ENCODE data around the gene EPS15.
"Not testable (repeated sequence)": the region's sequence is repeated elsewhere in the genome, so short reads cannot be mapped to it uniquely, and the experiment has no call there.

Gene EPS15

DNA sequence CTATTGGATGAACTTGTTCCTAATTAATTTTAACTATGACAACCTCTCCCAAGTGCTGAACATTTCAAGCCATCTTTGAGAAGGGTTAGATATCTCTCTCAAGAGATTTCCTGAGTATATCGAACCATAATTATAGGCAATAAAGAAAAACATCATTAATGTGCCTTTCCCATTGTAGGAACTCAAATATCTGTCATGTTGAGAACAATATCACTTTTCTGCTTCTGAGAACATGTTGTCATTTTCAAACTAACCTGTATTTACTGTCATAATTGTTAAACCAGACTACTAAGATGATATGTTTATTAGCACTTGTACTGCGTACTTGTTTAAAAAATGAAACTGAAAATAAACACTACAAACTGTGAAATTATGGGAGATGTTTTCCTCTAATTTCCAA, 4.3 kb downstream of the EPS15 start:
- no peak for DNase-seq (ENCODE audit: low spot score)

DNA sequence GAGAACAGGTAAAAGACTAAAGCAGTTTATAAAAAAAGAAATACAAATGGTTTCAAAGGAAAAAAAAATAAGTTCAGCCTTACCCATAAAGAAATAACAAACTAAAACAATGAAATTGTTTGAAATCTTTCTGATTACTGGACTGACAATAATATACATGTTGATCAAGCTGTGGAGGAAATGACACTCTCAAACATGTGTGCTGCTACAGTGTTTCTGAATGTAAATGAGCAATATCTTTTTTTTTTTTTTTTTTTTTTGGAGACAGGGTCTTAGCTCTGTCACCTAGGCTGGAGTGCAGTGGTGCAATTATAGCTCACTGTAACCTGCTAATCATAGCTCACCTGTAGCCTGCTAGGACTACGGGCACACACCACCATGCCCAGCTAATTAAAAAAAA, 6.5 kb downstream of the EPS15 start:
- DNase-seq (ENCODE audit: low spot score), result no peak

DNA sequence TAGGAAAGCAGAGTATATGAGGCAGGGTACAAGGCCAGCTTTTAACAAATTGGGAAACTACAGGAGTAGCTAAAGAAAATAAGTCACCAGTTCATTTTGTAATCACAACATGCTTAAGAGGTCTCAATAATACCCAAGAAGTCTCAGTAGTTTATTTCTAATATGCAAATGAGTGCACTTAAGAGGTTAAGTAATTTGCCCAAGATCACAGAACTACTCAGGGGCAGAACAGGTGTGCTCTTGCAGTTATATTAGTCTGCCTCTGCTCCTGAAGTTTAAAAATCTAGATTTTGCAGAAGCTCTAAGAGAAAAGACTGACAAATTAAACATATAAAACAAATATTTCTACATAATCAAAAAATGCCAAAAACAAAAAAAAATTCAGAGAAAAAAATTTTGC, 6.9 kb downstream of the EPS15 start:
- no peak for DNase-seq (ENCODE audit: low spot score)

DNA sequence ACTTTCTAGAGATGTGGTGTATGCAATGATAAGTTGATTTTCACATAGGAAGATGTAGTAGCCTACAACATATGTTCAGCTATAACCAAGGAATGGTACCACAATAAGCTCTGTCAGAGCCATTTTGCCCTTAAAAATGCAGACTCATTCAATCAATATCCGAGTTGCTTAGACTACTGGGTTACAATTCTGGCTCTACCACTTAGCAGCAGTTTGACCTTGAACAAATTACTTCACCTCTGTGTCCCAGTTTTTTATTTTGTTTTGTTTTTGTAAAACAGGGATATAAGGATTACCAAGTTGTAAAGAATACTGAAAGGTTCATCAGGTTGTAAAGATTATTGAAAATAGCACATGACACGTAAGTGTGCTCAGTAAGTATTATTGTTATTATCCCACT, 9.3 kb downstream of the EPS15 start:
- no peak for DNase-seq (ENCODE audit: low spot score)

DNA sequence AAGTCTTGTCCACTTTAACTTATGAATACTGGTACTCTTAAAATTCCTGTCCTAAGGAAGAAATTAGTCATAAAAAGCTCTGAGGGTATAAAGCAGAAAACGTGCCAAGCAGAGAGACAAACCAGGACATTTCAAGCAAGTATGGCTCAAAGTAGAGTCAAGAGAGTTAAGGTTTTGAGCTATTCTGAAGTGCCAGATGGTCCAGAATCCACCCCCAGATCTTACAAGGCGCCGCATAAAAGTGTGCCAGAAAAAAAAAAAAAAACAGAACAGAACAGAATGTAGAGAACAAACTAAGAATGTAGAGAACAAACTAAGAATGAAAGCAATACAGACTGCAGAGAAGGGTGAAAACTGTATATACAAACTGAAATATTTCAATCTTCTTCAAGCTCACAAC, 12.5 kb downstream of the EPS15 start:
- no peak for DNase-seq (ENCODE audit: low spot score)

DNA sequence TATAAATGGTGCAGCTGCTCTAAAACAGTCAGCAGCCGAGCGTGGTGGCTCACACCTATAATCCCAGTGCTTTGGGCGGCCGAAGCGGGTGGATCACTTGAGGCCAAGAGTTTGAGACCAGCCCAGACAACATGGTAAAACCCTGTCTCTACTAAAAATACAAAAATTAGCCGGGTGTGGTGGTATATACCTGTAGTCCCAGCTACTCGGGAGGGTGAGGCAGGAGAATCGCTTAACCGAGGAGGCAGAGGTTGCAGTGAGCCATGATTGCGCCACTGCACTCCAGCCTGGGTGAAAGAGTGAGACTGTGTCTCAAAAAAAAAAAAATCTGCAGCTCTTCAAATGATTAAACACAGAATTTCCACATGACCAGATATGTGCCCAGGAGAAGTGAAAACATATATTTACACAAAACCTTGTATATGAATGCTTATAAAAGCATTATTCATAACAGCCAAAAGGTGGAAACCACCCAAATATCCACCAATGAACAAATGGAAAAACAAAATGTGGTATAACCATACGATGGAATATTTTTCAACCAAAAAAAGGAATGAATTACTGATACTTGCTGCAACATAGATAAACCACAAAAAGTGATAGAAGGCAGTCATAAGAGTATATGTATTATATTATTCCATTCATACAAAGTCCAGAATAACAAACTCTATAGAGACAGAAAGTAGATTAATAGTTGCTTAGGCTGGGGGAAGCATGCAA, 14.1 kb downstream of the EPS15 start:
- DNase-seq (ENCODE audit: low spot score), result no peak

DNA sequence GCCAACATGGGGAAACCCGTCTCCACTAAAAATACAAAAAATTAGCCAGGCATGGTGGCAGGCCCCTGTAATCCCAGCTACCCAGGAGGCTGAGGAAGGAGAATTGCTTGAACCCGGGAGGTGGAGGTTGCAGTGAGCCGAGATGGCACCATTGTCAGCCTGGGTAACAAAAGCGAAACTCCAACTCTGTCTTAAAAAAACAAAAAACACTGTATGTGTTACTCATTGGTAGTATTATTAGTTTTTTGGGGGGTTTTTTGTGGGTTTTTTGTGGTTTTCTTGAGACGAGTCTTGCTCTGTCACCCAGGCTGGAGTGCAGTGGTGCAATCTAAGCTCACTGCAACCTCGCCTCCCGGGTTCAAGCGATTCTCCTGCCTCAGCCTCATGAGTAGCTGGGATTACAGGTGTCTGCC, 17.8 kb downstream of the EPS15 start:
- peak; percentile 65 for DNase-seq (ENCODE audit: low spot score)

DNA sequence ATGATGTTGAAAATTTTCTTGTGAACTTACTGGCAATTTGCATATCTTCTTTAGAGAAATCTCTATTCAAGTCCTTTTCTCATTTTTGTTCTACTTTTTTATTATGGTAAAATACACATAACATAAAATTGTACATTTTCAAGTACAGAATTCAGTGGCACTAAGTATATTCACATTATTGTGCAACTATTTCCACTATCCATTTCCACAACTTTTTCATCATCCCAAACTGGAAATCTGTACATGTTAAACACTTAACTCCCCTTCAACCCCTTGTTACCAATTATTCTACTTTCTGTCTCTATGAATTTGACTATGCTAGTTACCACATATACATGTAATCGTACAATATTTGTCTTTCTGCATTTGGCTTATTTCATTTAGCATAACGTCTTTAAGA, 19.4 kb downstream of the EPS15 start:
- no peak for DNase-seq (ENCODE audit: low spot score)

DNA sequence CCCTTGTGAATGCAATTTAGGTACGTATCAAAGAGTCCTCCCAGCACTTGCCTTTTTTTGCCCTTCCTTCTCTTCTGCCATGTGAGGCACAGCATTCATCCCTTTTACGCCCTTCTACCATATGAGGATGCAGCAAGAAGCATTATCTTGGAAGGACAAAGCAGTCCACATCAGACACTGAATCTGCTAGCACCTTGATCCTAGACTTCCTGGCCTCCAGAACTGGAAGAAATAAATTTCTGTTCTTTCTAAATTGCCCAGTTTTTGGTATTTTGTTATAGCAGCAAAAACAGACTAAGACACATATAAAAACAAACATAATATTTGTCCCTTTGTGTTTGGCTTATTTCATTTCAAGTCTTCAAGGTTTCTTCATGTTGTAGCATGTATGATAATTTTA, 20.1 kb downstream of the EPS15 start:
- DNase-seq (ENCODE audit: low spot score), result no peak

DNA sequence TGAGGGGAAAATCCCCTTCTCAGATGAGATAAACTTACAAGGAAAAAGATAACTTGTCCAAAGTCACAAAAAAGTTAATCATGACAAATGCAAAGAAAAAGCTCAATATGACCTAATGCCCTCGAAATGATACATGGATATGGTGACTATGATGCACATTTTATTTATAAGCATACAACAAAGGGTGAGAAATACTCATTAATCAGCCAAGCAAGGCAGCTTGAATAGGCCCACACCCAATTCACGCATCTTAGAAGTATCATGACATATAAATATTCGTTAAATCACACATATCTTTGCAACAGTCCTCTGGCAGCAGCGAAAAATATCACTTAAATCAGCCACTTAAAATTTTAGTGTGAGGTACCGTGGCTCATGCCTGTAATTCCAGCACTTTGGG, 21.7 kb downstream of the EPS15 start:
- DNase-seq (ENCODE audit: low spot score), result no peak

DNA sequence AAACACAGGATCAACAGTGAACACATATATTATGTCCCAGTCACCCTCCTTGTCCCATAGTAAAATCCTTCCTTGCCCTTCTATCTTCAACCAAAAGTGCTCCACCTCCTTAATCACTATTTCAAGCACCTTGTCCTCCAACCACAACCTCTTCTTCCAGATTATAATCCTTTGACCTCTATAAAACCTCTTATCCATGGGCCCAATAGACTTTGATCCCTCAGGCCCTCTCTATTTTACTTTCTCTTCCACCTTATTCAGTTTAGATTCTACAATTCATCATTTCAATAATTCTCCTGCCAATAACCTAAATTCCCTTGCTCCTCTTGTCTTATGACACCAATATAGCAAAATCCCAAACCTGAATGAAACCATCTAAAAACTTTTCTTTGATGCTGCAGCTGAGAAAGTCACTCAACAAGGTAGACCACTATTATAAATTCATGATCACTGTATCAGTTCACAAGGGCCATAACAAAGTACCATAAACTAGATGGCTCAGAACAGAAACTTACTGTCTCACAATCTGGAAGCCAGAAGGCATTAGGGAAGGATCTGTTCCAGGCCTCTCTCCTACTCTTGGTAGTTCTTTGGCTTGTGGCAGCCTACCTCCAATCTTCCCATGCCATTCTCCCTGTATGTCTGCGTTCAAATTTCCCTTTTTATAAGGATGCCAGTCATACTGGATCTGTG, 24.8 kb downstream of the EPS15 start:
- DNase-seq (ENCODE audit: low spot score), result no peak

DNA sequence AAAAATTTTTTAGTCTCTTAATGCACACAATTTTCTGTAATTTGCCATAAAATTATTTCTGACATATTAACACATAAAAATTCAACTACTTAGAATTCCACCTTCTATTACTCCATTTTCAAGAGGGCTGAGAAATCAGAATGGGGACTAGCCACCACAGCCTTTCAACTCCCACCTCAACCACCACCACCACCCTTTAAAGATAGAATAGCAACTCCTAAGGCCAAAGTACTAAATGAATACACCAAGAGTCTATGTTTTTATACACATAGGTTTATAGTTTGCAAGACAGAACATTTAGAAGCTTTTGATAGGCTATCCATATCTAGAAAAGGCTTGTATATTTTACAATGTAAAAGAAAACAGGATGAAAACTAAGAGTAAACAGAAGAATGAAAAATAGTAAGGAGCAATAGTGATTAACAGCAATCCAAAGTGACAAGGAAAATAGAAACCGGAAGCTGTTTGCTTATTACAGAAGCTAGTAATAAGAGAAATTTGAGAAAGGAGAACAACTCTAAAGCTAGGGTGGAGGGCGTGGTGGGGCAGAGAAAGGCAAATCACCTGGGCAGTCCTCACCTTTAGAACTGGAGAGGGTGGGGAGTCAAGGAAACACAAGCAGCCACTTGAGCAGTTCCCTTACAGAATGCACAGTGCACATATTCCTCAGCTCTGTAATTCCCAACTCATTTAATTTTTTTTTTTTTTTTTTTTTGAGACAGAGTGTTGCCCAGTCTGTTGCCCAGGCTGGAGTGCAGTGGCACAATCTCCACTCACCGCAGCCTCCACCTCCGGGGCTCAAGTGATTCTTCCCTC, 27.7 kb downstream of the EPS15 start:
- no peak for DNase-seq (ENCODE audit: low spot score)

DNA sequence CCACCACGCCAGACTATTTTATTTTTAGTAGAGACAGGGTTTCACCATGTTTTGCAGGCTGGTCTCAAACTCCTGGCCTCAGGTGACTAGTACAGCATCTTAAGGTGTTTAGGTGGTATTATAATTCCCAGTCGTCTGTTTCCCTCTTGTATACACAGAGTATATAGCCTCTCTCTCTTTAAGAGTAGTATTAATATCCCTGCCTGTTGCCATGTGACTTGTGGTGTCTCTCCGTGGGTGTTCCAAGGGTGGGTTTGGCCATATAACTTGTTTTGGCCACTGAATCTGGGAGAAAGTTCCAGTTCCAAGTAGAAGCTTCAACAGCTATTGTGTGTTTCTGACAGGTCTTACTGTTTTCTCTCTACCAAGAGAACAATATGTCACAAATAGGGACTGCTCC, 29.6 kb downstream of the EPS15 start:
- no peak for DNase-seq (ENCODE audit: low spot score)

DNA sequence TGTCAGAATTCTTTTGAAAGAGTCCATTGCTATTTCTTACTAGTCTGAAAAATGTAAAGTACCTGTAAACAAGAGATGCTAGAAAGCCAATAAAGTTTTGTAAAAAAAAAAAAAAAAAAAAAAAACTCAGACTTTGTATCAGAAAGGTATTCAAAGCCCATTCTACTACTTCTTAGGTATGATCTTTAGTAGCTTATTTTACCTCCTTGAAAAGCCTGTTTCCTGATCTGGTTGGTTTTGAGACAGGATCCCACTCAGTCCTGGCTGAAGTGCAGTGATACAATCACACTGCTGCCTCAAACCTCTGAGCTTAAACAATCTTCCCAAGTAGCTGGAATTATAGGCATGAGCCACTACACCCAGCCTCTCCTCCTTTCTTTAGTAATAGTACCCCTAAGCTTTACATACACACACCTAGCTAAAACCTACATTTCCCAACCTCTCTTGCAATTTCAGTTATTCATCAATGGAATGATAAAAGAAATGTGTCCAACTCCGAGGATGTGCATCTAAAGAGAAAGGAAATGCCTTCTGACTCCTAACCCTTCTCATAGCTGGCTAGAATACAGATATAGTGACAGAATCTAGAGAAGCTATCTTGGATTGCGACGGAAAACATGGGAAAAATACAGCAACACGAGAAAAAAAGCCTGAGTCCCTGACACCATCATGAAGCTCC, 30.6 kb downstream of the EPS15 start:
- DNase-seq (ENCODE audit: low spot score), result no peak

DNA sequence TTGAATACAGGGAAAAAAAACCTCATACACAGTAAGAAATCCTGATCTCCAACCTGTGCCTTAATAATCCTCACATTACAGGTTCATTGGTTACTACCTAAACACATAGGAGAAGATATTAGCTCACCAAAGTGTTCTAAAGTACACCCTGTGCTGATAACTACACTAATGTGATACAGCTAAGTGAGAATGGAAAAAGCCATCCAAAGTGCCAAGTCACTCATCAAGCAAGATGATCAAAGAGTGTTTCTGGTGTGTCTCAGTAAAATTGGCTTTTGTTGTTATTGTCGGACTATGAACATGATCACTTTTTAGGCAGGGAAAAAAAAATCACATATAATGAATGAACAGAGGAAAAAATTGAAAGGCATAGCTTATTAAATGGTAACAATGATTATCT, 31.4 kb downstream of the EPS15 start:
- DNase-seq (ENCODE audit: low spot score), result no peak

DNA sequence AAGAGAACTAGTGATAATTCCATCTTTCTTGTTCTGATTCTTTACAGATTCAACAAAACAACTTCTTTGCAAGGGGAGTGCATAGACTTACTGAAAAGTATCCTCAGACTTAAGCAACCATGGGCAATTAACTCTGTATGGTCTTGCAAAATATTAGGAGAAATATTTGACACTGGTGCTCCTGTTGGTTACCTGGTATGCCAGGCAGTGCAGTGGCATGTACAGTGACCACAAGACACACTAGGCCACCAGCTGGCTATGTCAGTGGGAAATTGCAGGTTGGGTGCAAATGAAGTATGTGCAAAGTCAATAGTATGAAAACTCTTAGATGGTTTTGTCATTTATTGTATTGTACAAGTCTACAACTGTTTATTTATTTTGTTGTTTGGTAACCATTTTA, 34.5 kb downstream of the EPS15 start:
- DNase-seq (ENCODE audit: low spot score), result no peak

DNA sequence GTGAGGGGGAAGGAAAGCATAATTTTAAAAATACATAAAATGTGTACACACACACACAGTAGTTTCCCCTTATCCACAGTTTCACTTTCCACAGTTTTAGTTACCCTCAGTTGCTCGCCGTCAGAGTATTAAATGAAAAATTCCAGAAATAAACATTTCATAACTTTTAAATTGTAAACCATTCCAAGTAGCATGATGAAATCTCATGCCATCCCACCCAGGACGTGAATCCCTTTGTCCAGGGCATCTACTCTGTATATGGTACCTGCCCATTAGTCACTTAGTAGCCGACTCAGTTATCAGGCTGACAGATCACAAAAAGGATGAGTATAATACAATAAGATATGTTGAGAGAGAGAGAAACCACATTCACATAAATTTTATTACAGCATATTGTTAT, 36.2 kb downstream of the EPS15 start:
- DNase-seq (ENCODE audit: low spot score), result no peak

DNA sequence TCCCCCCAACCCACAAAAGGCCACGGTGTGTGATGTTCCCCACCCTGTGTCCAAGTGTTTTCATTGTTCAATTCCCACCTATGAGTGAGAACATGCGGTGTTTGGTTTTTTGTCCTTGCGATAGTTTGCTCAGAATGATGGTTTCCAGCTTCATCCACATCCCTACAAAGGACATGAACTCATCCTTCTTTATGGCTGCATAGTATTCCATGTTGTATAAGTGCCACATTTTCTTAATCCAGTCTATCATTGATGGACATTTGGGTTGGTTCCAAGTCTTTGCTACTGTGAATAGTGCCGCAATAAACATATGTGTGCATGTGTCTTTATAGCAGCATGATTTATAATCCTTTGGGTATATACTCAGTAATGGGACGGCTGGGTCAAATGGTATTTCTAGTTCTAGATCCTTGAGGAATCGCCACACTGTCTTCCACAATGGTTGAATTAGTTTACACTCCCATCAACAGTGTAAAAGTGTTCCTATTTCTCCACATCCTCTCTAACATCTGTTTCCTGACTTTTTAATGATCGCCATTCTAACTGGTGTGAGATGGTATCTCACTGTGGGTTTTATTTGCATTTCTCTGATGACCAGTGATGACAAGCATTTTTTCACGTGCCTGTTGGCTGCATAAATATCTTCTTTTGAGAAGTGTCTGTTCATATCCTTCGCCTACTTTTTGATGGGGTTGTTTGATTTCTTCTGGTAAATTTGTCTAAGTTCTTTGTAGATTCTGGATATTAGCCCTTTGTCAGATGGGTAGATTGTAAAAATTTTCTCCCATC, 44.0 kb downstream of the EPS15 start:
- DNase-seq (ENCODE audit: low spot score), result not testable (repeated sequence)

DNA sequence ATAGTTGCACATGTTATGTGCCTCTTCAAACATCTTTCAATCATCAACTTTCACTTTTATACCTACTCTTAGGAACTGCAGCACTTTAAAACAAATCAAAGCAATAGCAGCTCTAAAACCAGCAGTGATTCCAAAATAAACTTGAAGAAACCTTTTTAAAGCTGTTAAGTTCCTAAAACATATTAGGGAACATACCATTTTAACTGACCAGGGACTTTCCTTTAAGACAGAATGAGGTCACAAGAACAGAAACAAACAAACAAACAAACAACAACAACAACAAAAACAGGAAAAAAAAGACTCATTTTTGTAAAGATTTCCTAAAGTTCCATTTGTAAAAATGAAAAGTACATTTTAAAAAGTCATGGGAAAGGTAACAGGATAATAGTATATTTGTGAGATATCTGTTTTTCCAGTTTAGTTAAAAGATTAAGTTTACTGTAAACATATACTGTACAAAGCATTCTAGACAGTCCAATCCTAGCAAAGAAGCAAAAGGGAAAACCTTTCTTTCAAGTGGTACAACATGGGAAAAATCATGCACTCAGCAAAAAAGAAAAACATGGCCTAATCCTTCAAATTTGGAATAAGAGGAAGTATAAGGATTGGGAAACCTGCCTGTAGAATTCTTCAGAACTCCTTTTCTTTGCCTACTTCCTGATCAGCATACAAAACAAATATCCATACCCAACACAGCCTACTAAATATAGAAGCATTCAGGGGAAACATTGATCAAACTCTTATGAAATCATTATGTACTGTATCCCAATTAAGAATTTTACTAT, 45.5 kb downstream of the EPS15 start:
- DNase-seq (ENCODE audit: low spot score), result no peak

DNA sequence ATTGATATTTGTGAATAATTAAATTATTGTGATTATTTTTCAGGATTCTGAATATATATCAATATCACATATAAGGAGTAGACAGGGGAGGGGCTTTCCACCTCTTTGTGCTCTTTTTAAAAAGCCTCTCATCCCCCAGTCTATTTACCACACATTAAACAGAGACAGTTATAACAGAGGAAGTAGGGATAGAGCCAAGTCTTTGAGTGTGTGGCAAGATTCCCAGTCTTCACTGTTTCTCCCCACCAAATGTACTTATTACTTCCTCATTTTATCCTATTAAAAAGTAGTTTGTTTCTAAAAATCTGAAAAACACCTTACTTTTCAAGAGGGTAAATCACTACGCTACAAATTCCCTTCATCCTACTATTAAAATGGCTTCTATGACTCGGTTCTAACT, 46.7 kb downstream of the EPS15 start:
- DNase-seq (ENCODE audit: low spot score), result no peak

DNA sequence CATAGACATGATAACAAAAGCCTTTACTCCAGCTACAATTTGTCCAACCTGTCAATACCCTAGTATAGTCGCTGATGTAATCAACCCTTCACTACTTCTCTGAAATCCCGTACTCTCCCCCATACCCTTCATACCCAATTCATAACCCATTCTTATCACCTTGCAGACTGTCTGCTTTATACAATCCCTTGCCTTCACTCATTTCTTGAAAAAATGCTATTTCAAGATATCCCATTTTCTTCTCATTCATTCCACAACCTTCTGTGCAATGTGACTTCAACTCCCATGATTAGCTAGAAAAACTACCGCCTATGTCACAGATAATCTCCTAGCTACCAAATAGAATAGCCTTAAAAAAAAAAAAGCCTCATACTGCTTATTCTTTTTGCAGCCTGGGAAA, 49.5 kb downstream of the EPS15 start:
- DNase-seq (ENCODE audit: low spot score), result no peak

Data from CD4-positive, alpha-beta T cell treated with Interleukin-15 for 4 hours (primary cell).